HG02610 (cell line): Measurements from ENCODE around the gene LRMDA.
"Not testable (repeated sequence)": the region's sequence is repeated elsewhere in the genome, so short reads cannot be mapped to it uniquely, and the experiment has no call there.

Source experiments
- ATAC-seq: cut with Tn5 transposase; IDR thresholded peaks from one replicate; pipeline ENCODE4 v1.9.1; 2021; ENCODE audit warnings: mild to moderate bottlenecking, moderate library complexity; ENCODE audit not compliant: unreplicated experiment

The LRMDA gene

DNA sequence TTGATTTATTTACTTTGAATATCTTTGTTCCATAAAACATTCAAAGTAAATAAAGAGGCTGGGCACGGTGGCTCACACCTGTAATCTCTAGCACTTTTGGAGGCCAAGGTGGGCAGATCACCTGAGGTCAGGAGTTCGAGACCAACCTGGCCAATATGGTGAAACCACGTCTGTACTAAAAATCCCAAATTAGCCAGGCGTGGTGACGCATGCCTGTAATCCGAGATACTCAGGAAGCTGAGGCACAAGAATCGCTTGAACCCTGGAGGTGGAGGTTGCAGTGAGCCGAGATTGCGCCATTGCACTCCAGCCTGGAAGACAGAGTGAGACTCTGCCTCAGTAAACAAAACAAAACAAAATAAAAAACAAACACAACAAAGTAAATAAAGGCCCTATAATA, 1153.0 kb downstream of the LRMDA start:
- not testable (repeated sequence) for ATAC-seq
